Hematopoietic multipotent progenitor cell treated with erythropoietin and hydrocortisone succinate and interleukin-3 and kit ligand, for 15 days (in vitro differentiated cells): ENCODE measurements around the gene RESP18.
A peak's percentile ranks its signal among the peaks of the same experiment; 100 is the strongest.
"Not testable (repeated sequence)": the region's sequence is repeated elsewhere in the genome, so short reads cannot be mapped to it uniquely, and the experiment has no call there.

Experiments
- DNase-seq: peaks from one replicate; pipeline ENCODE4 v3.0.0-alpha.2; 2015; ENCODE audit warnings: low spot score

Gene RESP18

DNA sequence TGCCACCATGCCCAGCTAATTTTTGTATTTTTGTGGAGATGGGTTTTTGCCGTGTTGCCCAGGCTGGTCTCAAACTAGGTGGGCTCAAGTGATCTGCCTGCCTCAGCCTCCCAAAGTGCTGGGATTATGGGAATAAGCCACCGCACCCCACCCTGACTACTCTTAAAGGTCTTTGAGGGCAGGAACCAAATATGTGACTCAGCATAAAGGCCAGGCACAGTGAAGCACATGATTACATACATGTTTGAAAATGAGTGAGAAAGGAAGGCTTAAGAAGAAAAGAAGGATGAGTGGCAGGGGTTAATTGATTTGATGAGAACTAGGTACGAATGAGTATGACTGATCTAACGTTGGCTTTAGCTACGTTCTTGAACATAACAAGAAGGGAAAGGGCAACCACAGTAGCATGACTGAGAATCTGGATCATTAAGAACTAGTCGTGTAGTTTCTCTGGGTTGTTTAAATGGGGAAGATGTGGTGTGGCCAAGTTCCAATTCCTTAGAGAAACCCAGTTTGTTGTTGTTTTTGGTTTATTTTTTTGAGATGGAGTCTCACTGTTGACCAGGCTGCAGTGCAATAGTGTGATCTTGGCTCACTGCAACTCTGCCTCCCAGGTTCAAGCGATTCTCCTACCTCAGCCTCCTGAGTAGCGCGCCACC lies 6.8 kb downstream of the RESP18 start:
- DNase-seq: no peak

DNA sequence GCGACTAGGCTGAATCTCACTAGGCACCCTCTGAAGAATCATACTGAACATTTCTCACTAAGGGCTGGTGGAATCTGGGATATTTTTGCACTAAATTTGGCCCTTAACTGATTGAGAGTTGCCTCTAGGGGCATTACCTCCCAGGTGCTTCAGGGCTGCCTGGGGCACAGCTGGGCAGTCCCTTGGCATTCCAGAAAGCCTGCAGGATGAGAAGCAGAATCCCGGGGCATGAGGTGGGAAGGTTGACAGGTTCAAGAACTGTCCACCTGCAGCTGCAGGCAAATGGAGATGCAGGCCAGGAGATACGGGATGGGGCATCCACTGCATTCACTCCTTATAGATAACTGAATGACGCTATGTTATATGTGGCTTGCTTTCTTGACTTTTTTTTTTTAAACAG lies 7.4 kb downstream of the RESP18 start:
- DNase-seq: no peak

DNA sequence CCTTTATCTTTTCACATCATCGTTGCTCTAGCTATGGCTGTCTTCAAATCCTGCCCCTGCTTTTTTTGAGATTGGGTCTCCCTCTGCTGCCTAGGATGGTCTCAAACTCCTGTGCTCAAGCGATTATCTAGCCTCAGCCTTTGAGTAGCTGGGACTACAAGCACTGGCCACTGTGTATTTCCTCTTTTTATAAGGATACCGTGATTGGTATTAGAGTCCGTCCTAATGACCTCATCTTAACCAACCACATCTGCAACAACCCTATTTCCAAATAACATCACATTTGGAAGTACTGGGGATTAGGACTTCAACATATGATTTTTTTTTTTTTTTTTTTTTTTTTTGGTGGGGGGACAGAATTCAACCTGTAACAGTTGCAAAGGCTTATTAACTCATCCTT lies 9.1 kb downstream of the RESP18 start:
- DNase-seq: no peak

DNA sequence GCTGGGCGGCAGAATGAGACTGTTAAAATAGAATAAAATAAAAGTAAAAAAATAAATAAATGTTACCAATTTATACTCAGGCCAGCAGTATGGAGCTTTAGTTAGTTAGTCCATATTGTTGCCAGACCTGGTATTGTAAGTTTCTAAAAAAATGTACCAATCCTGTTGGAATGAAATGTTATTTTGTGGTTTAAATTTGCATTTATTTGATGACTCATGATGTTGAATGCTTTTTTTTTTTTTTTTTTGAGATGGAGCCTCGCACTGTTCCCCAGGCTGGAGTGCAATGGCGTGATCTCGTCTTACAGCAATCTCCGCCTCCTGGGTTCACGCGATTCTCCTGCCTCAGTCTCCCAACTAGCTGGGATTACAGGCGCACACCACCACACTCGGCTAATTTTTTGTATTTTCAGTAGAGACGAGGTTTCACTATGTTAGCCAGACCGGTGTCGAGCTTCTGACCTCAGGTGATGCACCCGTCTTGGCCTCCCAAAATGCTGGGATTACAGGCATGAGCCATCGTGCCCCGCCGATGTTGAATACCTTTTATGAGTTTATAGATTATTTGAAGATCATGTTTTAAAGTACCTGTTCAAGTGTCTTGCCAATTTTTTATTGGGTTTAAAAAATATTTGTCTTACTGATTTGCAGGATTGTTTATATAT lies 17.6 kb downstream of the RESP18 start:
- DNase-seq: no peak

DNA sequence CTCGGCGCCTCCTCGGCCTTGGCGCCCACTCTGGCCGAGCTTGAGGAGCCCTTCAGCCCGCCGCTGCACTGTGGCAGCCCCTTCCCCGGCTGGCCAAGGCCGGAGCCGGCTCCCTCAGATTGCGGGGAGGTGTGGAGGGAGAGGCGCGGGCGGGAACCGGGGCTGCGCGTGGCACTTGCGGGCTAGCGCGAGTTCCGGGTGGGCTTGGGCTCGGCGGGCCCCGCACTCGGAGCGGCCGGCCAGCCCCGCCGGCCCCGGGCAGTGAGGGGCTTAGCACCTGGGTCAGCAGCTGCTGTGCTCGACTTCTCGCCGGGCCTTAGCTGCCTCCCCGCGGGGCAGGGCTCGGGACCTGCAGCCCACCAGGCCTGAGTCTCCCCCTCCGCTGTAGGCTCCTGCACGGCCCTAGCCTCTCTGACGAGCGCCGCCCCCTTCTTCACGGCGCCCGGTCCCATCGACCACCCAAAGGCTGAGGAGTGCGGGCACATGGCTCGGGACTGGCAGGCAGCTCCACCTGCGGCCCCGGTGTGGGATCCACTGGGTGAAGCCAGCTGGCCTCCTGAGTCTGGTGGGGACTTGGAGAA lies 19.8 kb downstream of the RESP18 start:
- not testable (repeated sequence) for DNase-seq

DNA sequence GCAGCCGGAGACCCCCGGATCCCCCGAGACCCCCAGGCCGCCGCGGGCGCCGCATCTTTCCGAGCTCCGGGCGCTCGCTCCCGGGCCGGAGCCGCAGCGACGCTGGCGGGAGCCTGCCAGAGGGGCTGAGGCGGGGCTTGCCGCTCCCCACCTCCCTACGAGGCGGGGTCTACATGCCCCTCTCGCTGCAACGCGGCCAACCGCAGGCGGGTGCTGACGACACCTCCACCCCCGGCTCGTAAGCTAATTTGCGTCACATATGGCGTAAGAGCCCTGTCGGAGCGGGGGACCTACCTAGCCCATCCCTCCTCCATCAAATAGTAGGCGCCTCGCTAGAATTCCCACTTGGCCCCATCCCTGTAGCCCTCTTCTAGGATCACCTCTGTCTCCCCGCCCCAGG lies 23.3 kb downstream of the RESP18 start, which contains the start of gene PTPRN:
Gene PTPRN (minus strand): TSS at position 124 of the 400 bp plus-strand sequence. CDS start 69 bp downstream, at position 55.
- no peak for DNase-seq

DNA sequence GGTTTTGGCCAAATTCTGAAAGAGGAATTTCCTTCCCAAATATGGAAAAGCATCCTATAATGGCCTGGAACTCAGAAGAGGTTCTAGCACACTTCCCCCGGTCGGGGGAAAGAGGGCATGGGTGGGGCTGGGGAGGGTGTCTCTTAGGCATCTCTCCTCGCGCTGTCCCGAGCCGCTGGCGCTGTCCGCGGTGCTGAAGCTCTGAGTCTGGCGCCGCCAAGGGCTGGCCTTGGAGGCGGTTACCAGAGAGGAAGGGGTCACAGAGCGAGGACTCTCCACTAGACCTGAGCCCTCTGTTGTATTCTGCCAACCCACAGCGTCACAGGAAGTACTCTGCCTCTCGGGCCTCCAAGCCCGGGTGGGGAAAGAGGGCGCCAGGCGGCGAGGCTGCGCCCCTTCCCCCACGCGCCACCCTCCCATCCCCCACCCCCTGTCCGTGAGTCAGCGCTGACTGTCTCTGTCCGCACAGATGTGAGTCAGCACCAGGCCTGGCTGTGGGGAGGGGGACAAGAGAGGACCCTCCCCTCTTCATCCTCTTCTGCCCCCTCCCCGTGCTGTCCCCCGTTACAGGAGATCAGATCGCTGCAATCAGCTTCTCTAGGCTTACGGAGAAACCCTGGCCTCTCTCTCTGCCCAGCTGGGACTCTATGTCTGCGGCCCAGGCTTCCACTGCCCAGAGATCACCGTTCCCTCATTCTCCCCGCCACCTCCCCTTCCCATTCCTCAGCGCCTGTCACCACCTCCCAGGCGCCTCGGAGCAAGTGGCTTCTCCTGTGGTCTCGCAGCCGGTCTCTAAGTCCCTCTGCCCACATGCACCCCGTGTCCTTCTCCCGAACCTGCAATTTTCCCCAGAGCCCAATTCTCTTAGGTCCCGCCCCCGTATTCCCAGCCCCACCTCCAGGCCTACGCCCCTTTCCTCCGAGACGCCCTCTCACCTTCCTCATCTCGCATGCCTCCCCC lies 24.1 kb downstream of the RESP18 start:
- DNase-seq: peak; percentile 59

DNA sequence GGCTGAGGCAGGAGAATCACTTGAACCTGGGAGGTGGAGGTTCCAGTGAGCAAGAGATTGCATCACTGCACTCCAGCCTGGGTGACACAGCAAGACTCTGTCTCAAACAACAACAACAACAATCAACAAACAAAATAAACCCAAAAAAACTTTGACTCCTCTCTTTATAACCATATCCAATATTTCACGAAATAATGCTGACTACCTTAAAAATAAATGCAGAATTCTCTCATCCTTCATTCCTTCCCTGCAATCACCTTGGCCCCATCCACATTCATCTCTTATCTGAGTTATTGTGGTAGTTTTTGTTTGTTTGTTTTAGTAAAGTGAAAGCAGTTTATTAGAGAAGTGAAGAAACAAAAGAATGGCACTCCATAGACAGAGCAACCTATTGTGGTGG lies 26.5 kb downstream of the RESP18 start:
- no peak for DNase-seq

DNA sequence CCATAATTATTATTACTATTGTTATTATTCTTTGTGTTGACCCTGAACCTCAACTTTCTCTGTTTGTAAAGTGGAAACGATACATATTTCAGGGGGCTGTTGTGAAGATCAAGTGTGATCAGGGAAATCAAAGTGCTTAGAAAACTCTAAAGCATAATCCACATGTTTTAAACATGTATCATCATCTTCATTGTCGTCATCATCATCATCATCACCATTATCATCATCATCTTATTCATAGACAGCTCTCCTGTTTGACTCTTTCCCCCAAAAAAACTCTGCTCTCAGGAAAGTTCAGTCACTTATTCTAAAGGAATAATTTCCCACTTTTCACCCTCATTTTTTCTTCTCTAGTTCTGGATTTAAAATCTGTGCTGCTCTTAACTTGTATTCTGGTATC lies 28.3 kb downstream of the RESP18 start:
- no peak for DNase-seq

DNA sequence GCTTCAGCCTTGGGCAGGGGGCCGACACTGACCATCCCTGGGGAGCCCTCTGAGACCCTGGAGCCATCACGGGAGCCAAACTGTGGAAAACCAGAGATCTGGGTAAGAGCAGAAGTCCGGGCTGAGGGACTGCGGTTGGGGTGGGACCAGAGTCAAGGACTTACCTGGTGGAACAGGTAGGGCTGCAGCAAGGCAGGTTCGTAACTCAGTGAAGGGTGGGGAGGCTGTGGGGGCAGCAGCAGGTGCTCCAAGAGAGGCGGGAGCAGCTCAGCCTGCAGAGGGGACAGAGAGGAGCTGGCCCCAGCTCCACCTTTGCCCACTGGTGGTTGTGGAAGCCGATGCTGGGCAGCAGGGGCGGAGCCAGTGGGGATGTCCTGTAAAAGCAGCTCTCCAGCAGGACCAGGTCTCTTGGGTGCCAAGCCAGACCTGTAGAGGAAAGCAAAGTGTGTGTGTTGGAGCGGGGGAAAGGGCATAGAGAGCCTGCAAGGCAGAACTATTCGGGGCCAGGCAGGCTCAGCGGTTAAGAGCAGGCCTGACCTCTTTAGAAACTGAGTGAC lies 30.1 kb downstream of the RESP18 start:
- DNase-seq: no peak

DNA sequence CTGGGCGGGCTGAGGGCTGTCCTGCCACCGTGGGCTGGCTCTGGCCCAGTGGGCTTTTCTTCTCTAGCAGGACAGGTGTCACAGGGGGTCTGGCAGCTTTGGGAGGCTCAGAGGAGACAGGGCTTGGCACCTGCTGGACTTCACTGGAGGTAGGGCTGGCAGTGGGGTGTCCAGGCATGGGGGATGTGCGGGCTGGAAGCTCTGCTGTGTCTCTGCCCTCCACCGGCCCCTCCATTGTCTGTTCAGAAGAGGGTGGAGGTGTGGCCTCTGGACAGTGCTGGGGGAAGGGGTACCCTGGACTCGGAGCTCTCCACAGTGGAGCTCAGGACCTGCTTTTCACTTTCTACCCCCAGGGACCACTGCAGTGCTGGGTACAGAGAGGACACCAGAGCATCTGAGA lies 32.5 kb downstream of the RESP18 start:
- DNase-seq: no peak

DNA sequence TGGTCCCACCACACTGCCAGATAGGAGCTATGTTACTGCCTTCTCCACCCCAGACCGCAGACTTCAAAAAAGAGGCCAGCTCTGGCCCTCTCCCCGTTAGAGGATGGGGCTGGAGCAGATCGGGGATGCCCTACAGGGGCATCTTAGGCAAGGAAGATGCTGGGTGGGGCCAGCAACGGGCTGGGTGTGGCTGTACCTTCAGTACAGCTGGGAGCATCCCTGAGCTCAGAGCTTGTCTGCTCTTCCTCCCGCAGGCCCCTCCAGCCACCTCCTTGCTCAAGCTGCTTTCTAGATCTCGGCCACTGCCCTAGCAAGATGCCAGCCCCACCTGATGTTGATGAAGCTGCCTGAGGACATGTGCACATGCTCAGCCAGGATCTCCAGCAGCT lies 33.2 kb downstream of the RESP18 start:
- no peak for DNase-seq

DNA sequence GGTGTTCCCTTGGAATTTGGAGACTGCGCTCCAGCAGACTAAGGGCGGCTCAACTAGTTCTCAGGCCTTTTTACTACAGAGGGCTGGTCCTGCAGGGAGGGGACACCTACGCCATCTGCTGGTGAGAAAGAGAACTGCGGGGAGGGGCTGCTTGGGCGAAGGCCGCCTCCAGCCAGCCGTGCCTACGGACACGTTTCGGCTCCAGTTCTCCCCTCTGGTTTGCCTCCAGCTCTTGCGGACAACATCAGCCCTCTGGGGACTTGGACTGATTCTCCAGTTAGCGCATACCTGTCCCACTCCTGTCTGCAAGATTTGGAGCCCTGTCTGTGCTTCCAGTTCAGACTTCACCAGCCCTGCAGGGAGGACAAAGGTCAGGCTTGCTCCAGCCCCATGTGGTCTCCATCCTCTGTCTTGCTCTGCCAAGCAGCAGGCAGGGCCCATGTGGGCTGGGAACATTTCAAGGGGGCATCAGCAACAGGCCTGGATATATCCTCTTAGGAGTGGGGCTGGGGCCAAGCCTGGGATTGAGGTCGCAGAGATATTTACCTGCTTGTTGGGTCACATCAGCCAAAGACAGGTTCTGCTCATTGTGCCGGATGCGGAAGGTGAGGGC lies 33.7 kb downstream of the RESP18 start:
- DNase-seq: peak; percentile 89

DNA sequence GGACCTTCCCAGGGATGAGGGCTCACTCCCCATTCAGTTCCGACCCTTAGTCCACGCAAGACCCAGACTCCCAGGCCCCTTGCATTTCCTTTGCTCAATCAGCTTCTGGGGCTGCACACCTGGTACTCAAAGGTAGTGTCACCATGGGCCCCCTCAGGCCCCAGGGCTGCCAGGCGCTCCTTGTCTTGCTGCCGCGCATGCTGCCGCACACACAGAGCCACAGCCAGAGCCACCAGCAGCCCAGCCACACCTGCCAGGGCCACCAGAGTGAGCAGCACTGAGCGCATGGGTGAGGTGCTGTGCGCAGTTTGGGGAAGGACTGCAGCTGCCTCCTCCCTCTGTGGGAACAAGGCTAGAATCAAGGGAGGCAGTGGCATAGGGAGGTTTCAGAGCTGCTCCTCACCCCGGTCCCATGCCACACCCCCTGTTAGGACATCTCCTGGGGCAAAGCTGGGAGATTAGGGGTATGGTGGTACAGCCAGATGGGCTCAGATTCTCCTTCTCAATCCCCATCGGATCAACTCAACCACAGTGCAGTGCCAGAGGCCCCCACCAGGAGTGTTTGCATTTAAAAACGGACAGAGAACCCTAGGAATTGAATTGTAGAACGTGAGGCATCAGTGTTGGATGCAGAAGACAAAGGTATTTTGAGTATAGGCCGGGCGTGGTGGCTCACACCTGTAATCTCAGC lies 34.6 kb downstream of the RESP18 start:
- no peak for DNase-seq

DNA sequence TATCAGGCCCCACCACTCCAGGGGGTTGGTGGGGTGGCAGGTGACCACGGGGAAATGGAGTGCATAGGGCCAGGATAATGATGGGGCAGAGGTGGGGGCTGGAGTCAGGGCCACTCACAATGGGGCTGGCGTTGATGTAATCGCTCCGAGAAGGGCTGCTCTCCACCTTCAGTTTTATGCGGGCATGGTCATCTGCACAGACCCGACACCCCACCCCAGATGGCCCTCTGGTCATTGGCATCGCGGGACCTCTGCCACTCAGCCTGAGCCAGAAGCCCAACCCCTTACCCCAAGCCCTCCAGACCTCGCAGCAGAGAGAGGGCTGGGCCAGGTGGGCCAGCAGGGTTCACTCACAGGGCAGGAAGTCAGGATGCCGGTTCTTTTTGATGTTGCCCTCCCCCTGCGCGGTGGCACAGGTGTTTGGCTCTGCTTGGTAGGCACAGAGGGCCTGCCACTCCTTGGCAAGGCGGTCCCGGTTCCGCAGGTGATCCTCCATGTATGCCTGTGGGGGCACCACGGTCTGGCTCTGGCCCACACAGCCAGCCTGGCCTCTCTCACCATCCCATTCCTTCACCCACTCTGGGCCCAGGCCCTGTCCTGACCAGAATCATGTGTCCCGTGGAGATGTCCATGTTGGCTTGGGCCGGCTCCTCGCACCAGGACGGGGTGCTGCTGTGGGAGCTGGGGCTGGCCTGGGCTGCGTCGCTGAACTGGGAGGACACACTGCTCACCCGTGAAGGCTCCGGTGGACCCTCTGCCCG lies 35.7 kb downstream of the RESP18 start:
- DNase-seq: no peak

DNA sequence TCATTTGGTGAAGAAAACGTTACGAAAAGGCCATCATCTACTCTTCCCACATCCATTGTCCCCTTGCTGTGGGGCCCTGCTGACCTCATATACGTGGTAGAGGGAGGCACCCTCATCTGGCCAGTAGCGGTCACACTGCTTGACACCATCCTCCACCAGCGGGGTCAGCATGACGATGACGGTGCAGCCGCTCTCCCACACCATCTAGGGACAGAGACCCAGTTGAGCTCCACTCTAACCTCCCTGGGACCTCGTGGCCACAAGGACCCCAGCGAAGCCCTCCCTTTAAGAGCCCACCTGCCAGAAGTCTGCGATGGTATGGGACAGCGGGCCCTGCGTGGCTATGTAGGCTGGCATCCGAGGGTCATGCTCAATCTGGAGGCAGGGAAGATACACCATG lies 36.4 kb downstream of the RESP18 start:
- DNase-seq: no peak

DNA sequence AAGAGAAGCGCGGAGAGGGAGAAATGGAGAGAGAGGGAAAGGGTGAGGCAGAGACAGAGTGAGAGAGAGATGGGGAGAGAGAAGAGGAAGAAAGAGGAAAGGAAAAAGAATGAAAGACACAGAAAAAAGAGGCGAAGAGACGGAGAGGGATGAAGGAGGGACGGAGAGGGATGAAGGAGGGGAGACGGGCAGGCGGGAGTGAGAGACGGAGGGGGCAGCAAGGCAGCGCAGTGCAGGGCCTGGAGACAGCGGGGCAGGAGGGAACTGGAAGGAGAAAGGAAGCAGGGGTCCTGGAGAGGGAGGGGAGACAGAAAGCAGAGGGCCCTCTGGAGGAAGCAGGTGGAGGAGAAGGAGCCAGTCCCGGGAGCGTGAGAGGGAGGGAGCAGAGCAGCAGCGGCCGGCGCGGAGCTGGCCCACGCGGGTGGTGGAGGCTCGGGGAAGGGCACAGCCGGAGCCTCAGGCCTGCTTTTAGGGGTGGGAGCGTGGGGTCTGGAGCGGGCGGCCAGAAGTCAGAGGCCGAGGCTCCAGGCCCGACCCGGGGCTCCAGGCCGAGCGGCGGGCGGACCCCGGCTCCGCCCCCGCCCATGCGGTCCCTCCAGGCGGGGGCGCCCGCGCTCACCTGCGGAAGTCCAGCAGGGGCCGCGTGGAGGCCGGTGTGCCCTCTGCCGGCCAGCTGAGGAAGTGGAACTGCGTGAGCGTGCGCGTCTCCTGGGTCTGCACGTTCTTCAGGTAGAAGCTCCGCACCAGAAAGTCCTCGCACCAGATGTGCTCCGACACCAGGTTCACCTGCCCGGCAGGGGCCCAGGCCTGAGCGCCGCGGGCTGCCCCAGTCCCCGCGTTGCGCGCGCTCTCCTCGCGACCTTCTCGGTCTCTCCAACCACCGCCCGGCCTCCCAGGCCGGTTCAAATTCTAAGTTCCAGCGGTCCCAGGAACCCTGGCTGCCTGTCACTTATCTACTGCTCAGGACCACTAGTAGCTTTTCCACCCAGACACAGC lies 37.9 kb downstream of the RESP18 start:
- peak; percentile 91 for DNase-seq

DNA sequence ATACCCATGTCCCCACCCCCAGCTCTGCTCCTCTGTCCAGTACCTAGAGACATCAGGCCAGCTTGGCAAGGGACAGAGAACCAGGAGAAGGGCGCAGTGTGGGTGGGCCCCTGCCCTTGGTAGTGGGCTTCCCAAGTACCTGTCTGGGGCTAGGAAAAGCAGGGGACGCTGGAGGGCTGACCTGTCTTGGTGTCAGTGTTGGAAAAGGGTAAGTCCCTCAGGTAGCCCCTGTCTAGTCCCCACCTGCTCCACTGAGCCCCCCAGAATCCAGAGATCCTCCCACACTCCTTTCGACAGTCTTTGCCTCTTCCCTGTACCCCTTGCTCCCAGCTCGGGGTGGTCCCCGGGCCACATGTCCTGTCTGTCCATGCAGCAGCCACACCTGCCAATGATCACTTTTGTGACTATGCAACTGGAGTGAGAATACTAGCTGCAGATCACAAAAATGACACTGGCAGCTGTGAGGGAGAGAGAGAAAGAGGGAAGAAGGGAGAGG lies 38.8 kb downstream of the RESP18 start:
- DNase-seq: no peak

DNA sequence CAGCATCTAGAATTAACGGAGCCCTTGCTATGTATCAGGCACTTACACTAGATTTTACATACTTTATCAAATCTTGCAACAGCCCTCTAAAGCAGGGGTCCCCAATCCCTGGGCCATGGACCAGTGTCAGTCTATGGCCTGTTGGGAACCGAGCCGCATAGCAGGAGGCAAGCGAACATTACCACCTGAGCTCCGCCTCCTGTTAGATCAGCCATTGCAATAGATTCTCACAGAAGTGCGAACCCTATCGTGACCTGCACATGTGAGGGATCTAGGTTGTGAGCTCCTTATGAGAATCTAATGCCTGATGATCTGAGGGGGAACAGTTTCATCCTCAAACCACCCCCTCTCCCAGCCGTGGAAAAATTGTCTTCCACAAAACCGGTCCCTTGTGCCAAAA lies 39.9 kb downstream of the RESP18 start:
- no peak for DNase-seq
